OCI-LY7 (cell line): ENCODE measurements around the gene LRRC56. TPM values are rescaled to one million over a fixed set of nuclear protein-coding genes. Genes with fewer than 3 reads are reported as not detected.

ENCODE experiments used
- BruUV-seq: library from RNA; stranded (reverse); fragments of 400-500 nt; replicated peaks from 2 replicates; lab custom pipeline; 2021; lab: Mats Ljungman, UMichigan
- CTCF ChIA-PET: fragments of 300-600 bp; sonication (Branson Sonifier 250); formaldehyde crosslinking; loops from one replicate; lab custom pipeline; 2022; ENCODE audit warnings: antibody characterized with exemption; ENCODE audit not compliant: unreplicated experiment; lab: Charles Lee
- POLR2A ChIA-PET: fragments of 300-600 bp; sonication (Branson Sonifier 250); formaldehyde crosslinking; loops from one replicate; lab custom pipeline; 2022; ENCODE audit warnings: antibody characterized with exemption; lab: Charles Lee
- DNase-seq: peaks from one replicate; pipeline ENCODE4 v3.0.0-alpha.2; 2015; ENCODE audit warnings: low spot score
- H2AFZ ChIP-seq: fragments of 200-600 bp; sonication (generic), shearing (Covaris generic); 2 replicates; pipeline ENCODE4 v1.6.1; 2014; ENCODE audit warnings: mild to moderate bottlenecking, antibody characterized with exemption, low read length, moderate library complexity
- H3K27ac ChIP-seq: fragments of 200-600 bp; sonication (generic); 2 replicates; pipeline ENCODE4 v1.5.1; 2014; ENCODE audit warnings: mixed run types, low read depth, mild to moderate bottlenecking, moderate library complexity, low read length, inconsistent platforms; ENCODE audit not compliant: poor library complexity, severe bottlenecking
- H3K36me3 ChIP-seq: fragments of 200-600 bp; sonication (generic); 2 replicates; pipeline ENCODE4 v1.6.1; 2014; ENCODE audit warnings: mild to moderate bottlenecking, antibody characterized with exemption, low read length, moderate library complexity, mixed read lengths; ENCODE audit not compliant: insufficient read depth
- H3K4me1 ChIP-seq: fragments of 200-600 bp; sonication (generic); 2 replicates; pipeline ENCODE4 v1.5.1; 2014; ENCODE audit warnings: mild to moderate bottlenecking, low read length; ENCODE audit not compliant: insufficient read depth, poor library complexity, severe bottlenecking
- H3K4me2 ChIP-seq: fragments of 200-600 bp; sonication (generic); 2 replicates; pipeline ENCODE4 v1.6.1; 2014; ENCODE audit warnings: mild to moderate bottlenecking, low read length
- H3K4me3 ChIP-seq: fragments of 200-600 bp; sonication (generic); 2 replicates; pipeline ENCODE4 v1.5.1; 2014; ENCODE audit warnings: mild to moderate bottlenecking, low read depth, low read length; ENCODE audit not compliant: poor library complexity, severe bottlenecking
- H3K79me2 ChIP-seq: fragments of 200-600 bp; sonication (generic); 2 replicates; pipeline ENCODE4 v1.6.1; 2016; ENCODE audit warnings: low read depth, mild to moderate bottlenecking, low read length, moderate library complexity, mixed read lengths; ENCODE audit not compliant: insufficient read depth
- H3K9me2 ChIP-seq: fragments of 200-600 bp; sonication (generic); 2 replicates; pipeline ENCODE4 v1.6.1; 2016; ENCODE audit warnings: mild to moderate bottlenecking, low read length, mixed read lengths; ENCODE audit not compliant: insufficient read depth
- H3K9me3 ChIP-seq: fragments of 200-600 bp; sonication (generic); 2 replicates; pipeline ENCODE4 v1.6.1; 2014; ENCODE audit warnings: mild to moderate bottlenecking, mixed run types, low read length, mixed read lengths
- H4K20me1 ChIP-seq: fragments of 200-600 bp; sonication (generic); 2 replicates; pipeline ENCODE4 v1.6.1; 2014; ENCODE audit warnings: mild to moderate bottlenecking, antibody characterized with exemption, low read length, moderate library complexity, mixed read lengths; ENCODE audit not compliant: insufficient read depth
- CTCF ChIP-seq: fragments of 200-600 bp; sonication (generic); conservative IDR thresholded peaks from 2 replicates; pipeline ENCODE4 v1.5.1; 2014; ENCODE audit warnings: mild to moderate bottlenecking, antibody characterized with exemption, low read length, moderate library complexity, mixed read lengths
- EZH2phosphoT487 ChIP-seq: fragments of 200-600 bp; sonication (generic); IDR thresholded peaks from 2 replicates; pipeline ENCODE4 v1.6.1; 2018; ENCODE audit warnings: low read depth, borderline replicate concordance, mild to moderate bottlenecking, mixed run types, antibody characterized with exemption, low read length, moderate library complexity, mixed read lengths
- intact Hi-C: fragments of 100-400 bp; cut with micrococcal nuclease; formaldehyde crosslinking; loops from one replicate; pipeline ENCODE4 v1.10.0; 2022; ENCODE audit not compliant: unreplicated experiment
- total RNA-seq, 2 experiments: library from RNA; depleted of rRNA in 1 of 2; stranded (reverse); fragments of >200 nt in 1 of 2; shearing (Covaris generic) in 1 of 2; gene quantifications; 2 replicates each; pipeline ENCODE4 v1.2.3, GENCODE V29; 2014 to 2022

Gene LRRC56
- total RNA-seq, 2 experiments from 2014 or later = 1.6 to 2.5 TPM

GRCh38 chr11:587978-588380 lies 50.7 kb downstream of the LRRC56 start:
- no peaks in the 10 kb centered on the region for H3K9me3 ChIP-seq
- BruUV-seq = no TSS peak
- no peak overlapping the region for H3K27ac ChIP-seq
- no peak overlapping the region for H3K4me3 ChIP-seq
- H3K9me2 ChIP-seq = no peaks in the 10 kb centered on the region
- H4K20me1 ChIP-seq = no peaks in the 10 kb centered on the region
- H3K4me2 ChIP-seq = no peak overlapping the region
- no peaks in the 10 kb centered on the region for H3K79me2 ChIP-seq
- H3K36me3 ChIP-seq = peaks cover 83% of the 10 kb centered on the region
- ChIA-PET CTCF (interaction anchor here (0.5 kb wide), 1 partner anchor 456 kb away, joined by 11 read pairs; no protein-coding TSS in a partner anchor), POLR2A (no interaction called here)
- intact Hi-C loops = no loop called here
- no peaks in the 10 kb centered on the region for H3K4me1 ChIP-seq
- DNase-seq = no peak
- no peak overlapping the region for H2AFZ ChIP-seq
- TF ChIP-seq CTCF = no peak
- no peak for TF ChIP-seq EZH2phosphoT487

- no peak overlapping the region for H3K4me3 ChIP-seq
- ChIA-PET POLR2A (no interaction called here), CTCF (no interaction called here)
- no peaks in the 10 kb centered on the region for H3K9me3 ChIP-seq
- H3K4me2 ChIP-seq = no peak overlapping the region
- H3K36me3 ChIP-seq = peaks cover 84% of the 10 kb centered on the region
- BruUV-seq = no TSS peak
- DNase-seq = no peak
- TF ChIP-seq CTCF (no peak), EZH2phosphoT487 (no peak)
- H2AFZ ChIP-seq = no peak overlapping the region
- H3K9me2 ChIP-seq = no peaks in the 10 kb centered on the region
- no peaks in the 10 kb centered on the region for H3K4me1 ChIP-seq
- H3K27ac ChIP-seq = no peak overlapping the region
- intact Hi-C loops = no loop called here
- no peaks in the 10 kb centered on the region for H4K20me1 ChIP-seq
- no peaks in the 10 kb centered on the region for H3K79me2 ChIP-seq
Observed at GRCh38 chr11:589798-590197, 52.5 kb downstream of the LRRC56 start.

GRCh38 chr11:590997-591396 lies 53.7 kb downstream of the LRRC56 start:
- BruUV-seq = no TSS peak
- CTCF ChIA-PET = interaction anchor here (0.6 kb wide), 1 partner anchor 135 kb away, joined by 3 read pairs; no protein-coding TSS in a partner anchor
- H3K9me3 ChIP-seq = no peaks in the 10 kb centered on the region
- H3K79me2 ChIP-seq = no peaks in the 10 kb centered on the region
- no peak overlapping the region for H2AFZ ChIP-seq
- DNase-seq = no peak
- H3K4me3 ChIP-seq = no peak overlapping the region
- POLR2A ChIA-PET = interaction anchor here (0.7 kb wide), 2 partner anchors 12 to 19 kb away, joined by 5 to 6 read pairs; no protein-coding TSS in a partner anchor
- intact Hi-C loops = no loop called here
- no peak overlapping the region for H3K4me2 ChIP-seq
- peaks cover 94% of the 10 kb centered on the region for H3K36me3 ChIP-seq
- H4K20me1 ChIP-seq = no peaks in the 10 kb centered on the region
- H3K9me2 ChIP-seq = no peaks in the 10 kb centered on the region
- H3K27ac ChIP-seq = no peak overlapping the region
- TF ChIP-seq EZH2phosphoT487 (no peak), CTCF (no peak)
- no peaks in the 10 kb centered on the region for H3K4me1 ChIP-seq
